Stimulated activated CD4-positive, alpha-beta T cell treated with anti-CD3 and anti-CD28 coated beads, Interleukin-12 subunit alpha, Interleukin-12 subunit beta, amount 100 ng/mL, for 24 hours (primary cell): ENCODE measurements around the gene MCF2L.

Source experiments
- DNase-seq, 2 experiments: peaks; one replicate each; pipeline ENCODE4 v3.0.0-alpha.2; 2020; ENCODE audit warnings: low read depth in 2 of 2

MCF2L gene

GRCh38 chr13:112951674-112952371 lies 17.2 kb upstream of the MCF2L start:
- DNase-seq = no peak

- DNase-seq = no peak
Measured at GRCh38 chr13:112952759-112953551, 16.1 kb upstream of the MCF2L start.

GRCh38 chr13:112953591-112954487 lies 15.2 kb upstream of the MCF2L start:
- no peak for DNase-seq

DNA sequence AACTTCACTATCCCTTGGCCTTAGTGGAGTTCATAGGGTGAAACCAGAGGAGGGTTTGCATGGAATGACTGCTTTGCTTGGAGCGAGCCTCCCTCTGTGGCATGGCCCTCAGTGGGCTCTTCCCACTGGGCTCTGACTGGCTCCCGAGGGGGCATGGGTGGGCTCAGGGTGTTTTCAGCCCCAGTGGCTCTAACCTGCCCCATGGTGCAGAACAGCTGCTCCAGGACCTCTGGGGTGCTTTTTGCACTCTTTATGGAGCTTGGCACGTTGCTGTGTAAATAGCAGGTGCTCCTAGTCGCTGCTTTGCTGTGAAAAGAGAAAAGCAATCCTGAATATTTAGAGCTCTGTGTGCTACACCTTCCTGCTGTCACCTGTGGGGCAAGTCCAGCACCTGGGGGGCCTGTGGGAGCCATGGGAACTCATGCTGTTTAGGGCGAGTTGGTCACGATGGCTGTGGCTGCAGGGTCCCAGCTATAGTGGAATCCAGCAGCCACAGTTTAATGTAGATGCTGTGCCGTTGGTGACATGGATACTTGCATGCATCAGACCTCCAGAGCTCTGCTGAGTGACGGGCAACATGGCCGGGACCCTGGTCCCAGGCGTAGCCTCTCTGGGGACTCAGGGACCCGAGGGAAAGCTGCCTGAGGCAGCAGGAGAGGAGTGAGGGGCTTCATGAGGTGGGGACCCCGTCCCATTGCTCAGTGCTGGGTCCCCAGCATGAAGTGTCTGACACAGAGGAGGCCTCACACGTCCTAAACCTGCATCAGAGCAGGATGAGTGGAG lies 14.3 kb upstream of the MCF2L start:
- DNase-seq = no peak

GRCh38 chr13:112955271-112955937 lies 13.6 kb upstream of the MCF2L start:
- no peak for DNase-seq

DNA sequence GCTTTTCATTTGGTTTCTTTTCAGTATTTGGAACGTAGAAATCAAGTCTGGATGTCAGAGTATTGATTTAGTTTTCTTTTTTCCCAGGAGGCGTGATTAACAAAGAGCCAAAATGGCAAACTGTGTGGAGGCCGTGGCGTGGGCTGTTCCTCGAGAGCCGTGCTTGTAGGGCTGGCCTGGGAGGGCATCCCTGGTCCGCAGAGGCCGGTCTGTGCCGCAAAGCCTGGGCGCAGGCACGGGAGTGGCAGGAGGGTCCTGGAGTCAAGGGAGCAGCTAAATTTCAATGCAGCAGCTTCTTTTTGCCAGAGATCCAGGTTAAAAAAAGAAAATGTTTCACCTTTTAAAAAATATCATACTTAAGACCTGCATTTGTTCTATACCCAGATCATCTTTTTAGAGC lies 13.1 kb upstream of the MCF2L start:
- DNase-seq = no peak

GRCh38 chr13:112956571-112957294 lies 12.3 kb upstream of the MCF2L start:
- no peak for DNase-seq

DNA sequence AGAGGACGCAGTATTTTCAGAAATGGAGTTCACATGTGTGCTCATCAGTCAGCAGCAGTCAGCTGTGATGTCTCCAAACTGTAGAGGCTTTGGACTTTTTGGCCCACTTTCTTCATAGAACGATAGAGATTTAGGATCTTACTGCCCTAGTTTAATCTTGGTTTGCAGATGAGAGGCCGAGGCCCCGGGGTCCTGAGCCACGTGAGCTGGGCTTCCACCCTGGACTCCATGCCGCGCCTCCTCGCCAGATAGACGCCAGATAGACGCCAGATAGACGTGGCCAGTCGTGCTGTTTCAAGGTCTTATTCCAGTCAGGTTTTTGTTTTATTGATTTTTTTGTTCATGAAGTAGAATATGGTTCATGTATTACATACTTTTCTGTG lies 11.7 kb upstream of the MCF2L start:
- DNase-seq = no peak

DNA sequence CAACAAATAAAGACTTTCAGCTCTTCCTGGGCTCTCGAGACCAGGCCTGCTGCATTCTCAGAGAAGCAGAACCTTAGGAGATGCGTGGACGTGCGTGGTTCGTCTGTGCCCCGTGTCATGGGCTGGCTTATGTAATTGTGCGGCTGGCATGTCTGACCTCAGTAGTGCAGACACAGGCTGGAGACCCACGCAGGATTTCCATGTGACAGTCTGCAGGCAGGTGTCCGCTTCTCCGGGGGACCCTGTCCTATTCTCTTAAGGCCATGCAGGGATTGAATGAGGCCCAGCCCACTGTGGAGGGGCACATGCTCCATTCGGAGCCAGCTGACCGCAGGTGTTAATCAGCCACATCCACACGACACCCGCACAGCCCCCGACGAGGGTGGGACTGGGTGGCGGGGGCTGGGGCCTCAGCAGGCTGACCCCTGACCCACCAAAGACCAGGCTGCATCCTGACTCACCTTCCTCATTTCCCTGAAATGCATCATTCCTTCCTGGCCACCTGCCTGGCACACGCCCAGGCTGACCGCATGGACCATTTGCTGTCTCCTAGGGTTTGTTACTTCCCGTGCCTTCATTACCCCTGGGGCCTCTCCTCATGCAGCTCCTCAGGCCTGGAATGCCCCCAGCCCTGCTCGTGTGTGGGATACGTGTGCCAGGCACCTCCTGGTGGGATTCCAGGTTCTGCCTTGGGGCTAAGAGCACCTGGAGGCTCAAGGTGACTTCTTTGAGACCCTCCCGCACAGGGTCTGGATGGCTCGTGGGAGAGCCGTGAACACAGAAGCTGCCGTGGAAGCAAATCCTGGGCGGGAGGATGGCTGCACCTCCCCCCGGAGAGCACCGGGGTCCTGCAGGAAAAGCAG lies 10.7 kb upstream of the MCF2L start:
- DNase-seq = no peak

DNA sequence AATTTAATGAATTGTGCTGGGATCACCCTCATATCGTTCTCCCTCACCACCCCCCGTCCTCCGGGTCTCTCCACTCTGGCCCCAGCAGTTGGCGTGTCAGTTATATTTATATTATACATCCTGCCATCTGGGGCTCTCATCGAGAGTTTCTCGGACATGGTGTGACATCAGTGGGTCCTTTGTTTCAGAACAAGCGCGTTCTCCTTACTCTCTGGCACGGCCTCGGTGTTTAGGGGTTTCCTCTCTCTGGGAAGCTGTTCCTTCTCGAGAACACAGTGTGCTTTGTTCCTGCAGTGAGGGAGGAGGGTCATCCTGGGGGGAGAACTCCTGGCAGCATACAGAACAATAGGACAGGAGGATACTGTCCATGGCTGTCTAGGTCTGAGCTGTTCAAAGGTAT lies 9.8 kb upstream of the MCF2L start:
- no peak for DNase-seq

DNA sequence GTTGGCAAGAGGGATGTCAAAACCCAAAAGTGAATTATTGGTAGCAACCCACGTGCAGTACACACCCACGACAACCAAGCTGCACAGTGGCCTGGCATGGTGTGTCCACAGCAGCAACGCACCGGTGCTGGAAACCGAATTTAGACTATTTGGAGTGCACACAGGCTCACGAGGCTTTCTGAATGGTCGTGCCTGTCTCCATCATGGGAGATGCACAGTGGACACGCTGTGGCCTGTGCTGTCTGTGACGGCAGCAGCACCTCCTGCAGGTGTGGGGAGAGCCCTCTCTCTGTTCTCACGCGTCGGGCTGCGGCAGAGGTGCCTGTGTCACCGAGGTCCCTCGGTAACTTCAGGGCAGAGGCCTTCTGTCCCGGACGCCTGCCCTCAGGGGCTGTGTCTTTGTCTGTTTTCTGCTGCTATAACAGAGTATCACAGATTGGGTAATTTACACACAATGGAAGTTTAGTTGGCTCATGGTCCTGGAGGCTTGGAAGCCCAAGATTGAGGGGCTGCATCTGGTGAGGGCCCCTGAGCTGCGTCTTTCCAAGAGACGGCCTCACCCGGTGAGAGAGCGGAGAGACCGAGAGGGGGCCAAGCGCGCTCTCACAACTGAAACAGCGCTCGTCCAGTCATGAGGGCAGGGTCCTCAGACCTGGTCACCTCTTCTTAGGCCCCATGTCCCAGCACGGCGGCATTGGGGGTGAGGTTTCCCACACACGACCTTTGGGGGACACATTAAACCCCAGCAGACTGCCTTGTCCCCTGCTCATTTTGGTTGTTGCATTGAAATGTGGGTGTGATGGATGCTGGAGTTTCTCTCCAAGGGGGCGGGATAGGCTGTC lies 9.1 kb upstream of the MCF2L start:
- no peak for DNase-seq

GRCh38 chr13:112960706-112961105 lies 8.3 kb upstream of the MCF2L start:
- no peak for DNase-seq

DNA sequence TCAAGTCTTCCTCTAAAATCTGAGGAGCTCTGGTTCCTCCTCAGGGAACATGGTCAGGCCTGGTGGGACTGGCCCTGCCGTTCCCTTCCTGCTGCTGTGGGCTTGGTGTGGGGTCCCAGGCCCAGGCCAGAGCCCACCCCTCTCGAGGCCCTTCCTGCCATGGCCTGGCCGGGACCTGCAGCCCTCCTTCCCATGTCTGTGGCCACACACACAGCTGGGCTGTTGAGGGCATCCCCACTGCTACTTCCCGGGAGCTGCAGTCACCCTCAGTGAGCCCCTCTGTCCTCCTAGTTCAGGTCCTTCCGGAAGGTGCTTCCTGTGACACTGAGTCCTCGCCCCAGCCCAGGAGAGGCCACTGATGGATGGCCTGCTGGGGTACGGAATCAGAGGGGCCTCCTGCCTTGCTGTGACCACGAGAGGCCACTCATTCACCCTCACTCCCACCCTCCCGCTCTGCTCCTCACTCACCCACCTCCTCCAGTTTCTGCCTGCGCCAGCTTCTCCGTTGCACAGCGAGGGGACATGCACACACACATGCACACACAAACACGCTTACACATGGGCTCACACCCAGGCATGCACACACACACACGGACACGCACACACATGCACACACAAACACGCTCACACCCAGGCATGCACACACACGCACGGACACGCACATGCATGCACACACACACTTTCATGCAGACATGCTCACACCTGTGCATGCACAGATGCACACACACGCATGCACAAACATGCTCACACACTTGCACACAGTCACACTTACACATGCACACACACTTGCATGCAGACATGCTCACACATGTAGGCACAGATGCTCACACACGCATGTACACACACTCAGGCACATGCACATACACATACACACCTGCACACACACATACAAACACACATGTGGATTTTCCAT lies 7.3 kb upstream of the MCF2L start:
- DNase-seq = no peak

GRCh38 chr13:112962396-112962795 lies 6.6 kb upstream of the MCF2L start:
- DNase-seq = no peak

- DNase-seq = no peak
Measured at GRCh38 chr13:112962911-112963625, 5.9 kb upstream of the MCF2L start.

- no peak for DNase-seq
Measured at GRCh38 chr13:112963641-112964040, 5.4 kb upstream of the MCF2L start.
